Endothelial cell of umbilical vein (primary cell): Measurements from ENCODE around the gene TBCD. TPM values are rescaled to one million over a fixed set of nuclear protein-coding genes. Genes with fewer than 3 reads are reported as not detected.

Source experiments
- BruUV-seq: library from RNA; stranded (reverse); fragments of 400-500 nt; replicated peaks from 2 replicates; lab custom pipeline; 2021; lab: Mats Ljungman, UMichigan
- CTCF ChIA-PET: fragments of 300-600, 350-600 bp; sonication (Branson Sonifier 250); formaldehyde crosslinking; loops from one replicate; lab custom pipeline; 2021; ENCODE audit warnings: antibody characterized with exemption, inconsistent platforms; lab: Charles Lee
- POLR2A ChIA-PET: fragments of 300-600, 350-600 bp; sonication (Branson Sonifier 250); formaldehyde crosslinking; loops from one replicate; lab custom pipeline; 2021; ENCODE audit warnings: antibody characterized with exemption, inconsistent platforms; lab: Charles Lee
- DNase-seq: peaks from one replicate; pipeline ENCODE4 v3.0.0-alpha.2; 2011; ENCODE audit warnings: low read depth, low spot score
- FAIRE-seq: peaks from 2 replicates; lab custom pipeline; 2011; peaks lifted over from hg19 to GRCh38; lab: Jason Lieb, UNC
- H2AFZ ChIP-seq: 2 replicates; pipeline ENCODE4 v1.6.0; 2012; ENCODE audit warnings: low read depth, low read length, control low read depth, inconsistent platforms
- H3K27ac ChIP-seq: 2 replicates; pipeline ENCODE4 v1.5.1; 2011; ENCODE audit warnings: low read depth, mild to moderate bottlenecking, control low read depth, low read length, moderate library complexity; ENCODE audit not compliant: insufficient read depth
- H3K27me3 ChIP-seq, 2 experiments: 2 replicates each; pipeline versions ENCODE4 v1.6.0 to v1.6.1; 2011; ENCODE audit warnings: low read length in 2 of 2, mixed read lengths in 1 of 2; ENCODE audit not compliant: control insufficient read depth in 2 of 2, insufficient read depth in 2 of 2
- H3K36me3 ChIP-seq, 2 experiments: 2 replicates in 1 of 2; 3 replicates in 1 of 2; pipeline ENCODE4 v1.5.1; 2011; ENCODE audit warnings: low read length in 2 of 2, mild to moderate bottlenecking in 1 of 2, moderate library complexity in 1 of 2; ENCODE audit not compliant: control insufficient read depth in 2 of 2, insufficient read depth in 2 of 2; ENCODE audit errors: extremely low read depth in 1 of 2
- H3K4me1 ChIP-seq: 3 replicates; pipeline ENCODE4 v1.5.1; 2011; ENCODE audit warnings: mild to moderate bottlenecking, low read length; ENCODE audit not compliant: control insufficient read depth, insufficient read depth; ENCODE audit errors: extremely low read depth
- H3K4me2 ChIP-seq: 2 replicates; pipeline ENCODE4 v1.6.1; 2011; ENCODE audit warnings: low read length, control low read depth, mixed read lengths; ENCODE audit not compliant: insufficient read depth
- H3K4me3 ChIP-seq, 3 experiments: fragments of 200-600 bp in 1 of 3; sonication (generic), shearing (Covaris generic) in 1 of 3; replicated peaks in 1 of 3; 2 replicates each; pipeline ENCODE4 v1.5.1; 2011 to 2016; ENCODE audit warnings: control low read depth in 3 of 3, low read length in 3 of 3, mild to moderate bottlenecking in 2 of 3, inconsistent platforms in 1 of 3, low read depth in 1 of 3, moderate library complexity in 1 of 3; ENCODE audit not compliant: insufficient read depth in 1 of 3
- H3K79me2 ChIP-seq: 2 replicates; pipeline ENCODE4 v1.6.0; 2012; ENCODE audit warnings: low read length, inconsistent platforms; ENCODE audit not compliant: control insufficient read depth, insufficient read depth
- H3K9ac ChIP-seq: replicated peaks from 2 replicates; pipeline ENCODE3; 2011; ENCODE audit warnings: low read length, control low read depth; ENCODE audit not compliant: insufficient read depth; ENCODE audit errors: extremely low read depth
- H3K9me1 ChIP-seq: replicated peaks from 3 replicates; pipeline ENCODE4 v1.6.0; 2011; ENCODE audit warnings: mild to moderate bottlenecking, low read length; ENCODE audit not compliant: control insufficient read depth, insufficient read depth; ENCODE audit errors: extremely low read depth
- H3K9me3 ChIP-seq: replicated peaks from 2 replicates; pipeline ENCODE4 v1.5.1; 2012; ENCODE audit warnings: low read length, inconsistent platforms; ENCODE audit not compliant: control insufficient read depth, insufficient read depth
- H4K20me1 ChIP-seq: replicated peaks from 2 replicates; pipeline ENCODE3; 2011; ENCODE audit warnings: mild to moderate bottlenecking, low read length; ENCODE audit not compliant: control insufficient read depth, insufficient read depth; ENCODE audit errors: extremely low read depth
- CTCF ChIP-seq, 2 donors: IDR thresholded peaks; 1 replicate in 1 of 2; 2 replicates in 1 of 2; pipeline ENCODE4 v1.5.1; 2011; ENCODE audit warnings: low read length in 2 of 2, mild to moderate bottlenecking in 2 of 2, moderate library complexity in 2 of 2, control low read depth in 1 of 2, inconsistent platforms in 1 of 2, low read depth in 1 of 2; ENCODE audit not compliant: insufficient read depth in 1 of 2; ENCODE audit errors: extremely low read depth in 1 of 2
- EZH2 ChIP-seq: IDR thresholded peaks from 2 replicates; pipeline ENCODE4 v1.6.1; 2012; ENCODE audit warnings: borderline replicate concordance, low read depth, mild to moderate bottlenecking, moderate library complexity, low read length, inconsistent platforms; ENCODE audit not compliant: severe bottlenecking
- FOS ChIP-seq: IDR thresholded peaks from 2 replicates; pipeline ENCODE4 v1.6.1; 2011; ENCODE audit warnings: mild to moderate bottlenecking, low read length, moderate library complexity, borderline replicate concordance; ENCODE audit not compliant: insufficient read depth
- GATA2 ChIP-seq: IDR thresholded peaks from 2 replicates; pipeline ENCODE4 v1.7.0; 2011; ENCODE audit warnings: low read depth, mild to moderate bottlenecking, moderate library complexity, mixed read lengths, low read length; ENCODE audit not compliant: insufficient read length, insufficient read depth
- JUN ChIP-seq: IDR thresholded peaks from 2 replicates; pipeline ENCODE4 v1.6.1; 2011; ENCODE audit warnings: borderline replicate concordance, low read depth; ENCODE audit not compliant: insufficient read length, insufficient read depth
- MAX ChIP-seq: IDR thresholded peaks from 2 replicates; pipeline ENCODE4 v1.6.1; 2011; ENCODE audit not compliant: insufficient read depth, insufficient read length
- MYC ChIP-seq: IDR thresholded peaks from one replicate; pipeline ENCODE4 v1.6.1; 2011; ENCODE audit warnings: mild to moderate bottlenecking, low read depth, low read length
- POLR2A ChIP-seq: IDR thresholded peaks from 2 replicates; pipeline ENCODE4 v1.6.1; 2012; ENCODE audit warnings: low read depth, mild to moderate bottlenecking, control low read depth, low read length
- POLR2AphosphoS5 ChIP-seq: IDR thresholded peaks from 2 replicates; pipeline ENCODE4 v1.6.1; 2012; ENCODE audit warnings: low read depth, mild to moderate bottlenecking, control low read depth, low read length, moderate library complexity; ENCODE audit not compliant: insufficient read depth
- dilution Hi-C: fragments of 300-500 bp; cut with MboI; formaldehyde crosslinking; loops from one replicate; pipeline ENCODE4 v1.15.0; 2019; ENCODE audit warnings: low sequenced_read_pairs; ENCODE audit not compliant: extremely low pct_ligation_motif_present
- intact Hi-C: fragments of 100-400 bp; cut with micrococcal nuclease; formaldehyde crosslinking; loops from one replicate; pipeline ENCODE4 v1.10.0; 2022
- polyA plus RNA-seq, 4 experiments: library from polyadenylated mRNA; depleted of rRNA in 3 of 4; stranded (reverse) in 3 of 4; unstranded in 1 of 4; fragments of >200 nt; gene quantifications; 2 replicates each; pipeline versions ENCODE4 v1.2.1 to v1.2.3, GENCODE V29; 2011 to 2012; ENCODE audit warnings: missing spikeins in 1 of 4
- total RNA-seq: library from RNA; stranded (reverse); gene quantifications from 2 replicates; pipeline ENCODE4 v1.2.3, GENCODE V29; 2021

TBCD gene
- total and polyA plus RNA-seq, 2 donors (not counting 3 experiments of a cell fraction or from before 2014, with no cell fraction given), result 121 to 145 TPM

GRCh38 chr17:82870541-82870940 lies 118.7 kb downstream of the TBCD start:
- H3K27ac ChIP-seq, result peak overlapping the region; percentile 34
- DNase-seq (no peak), FAIRE-seq (no peak)
- H3K4me2 ChIP-seq, result no peak overlapping the region
- H3K79me2 ChIP-seq, result peaks cover 26% of the 10 kb centered on the region
- H3K4me3 ChIP-seq, result no peak overlapping the region
- H2AFZ ChIP-seq, result no peak overlapping the region
- no peak for TF ChIP-seq EZH2
- no peak for TF ChIP-seq GATA2
- TF ChIP-seq JUN, result no peak
- TF ChIP-seq CTCF (IDR thresholded peaks at IDR 0.05; ENCODE audit: extremely low read depth in 1 of 2, insufficient read depth in 1 of 2, low read depth in 1 of 2, low read length in 2 of 2), result no peak
- TF ChIP-seq POLR2AphosphoS5, result no peak
- TF ChIP-seq MYC, result no peak
- TF ChIP-seq MAX, result no peak
- no peak for TF ChIP-seq POLR2A
- TF ChIP-seq FOS, result no peak
- no peaks in the 10 kb centered on the region for H4K20me1 ChIP-seq
- BruUV-seq, result no TSS peak
- H3K27me3 ChIP-seq, result no peaks in the 10 kb centered on the region
- intact Hi-C loops, result no loop called here
- dilution Hi-C loops, result no loop called here
- H3K4me1 ChIP-seq, result peaks cover 21% of the 10 kb centered on the region
- ChIA-PET CTCF (interaction anchor here (1.4 to 1.6 kb wide), 2 partner anchors 14 to 26 kb away, joined by 4 read pairs; no protein-coding TSS in a partner anchor), POLR2A (no interaction called here)
- no peaks in the 10 kb centered on the region for H3K9me1 ChIP-seq
- no peaks in the 10 kb centered on the region for H3K9me3 ChIP-seq
- H3K9ac ChIP-seq, result no peak overlapping the region
- H3K36me3 ChIP-seq, result peaks cover 3 to 13% of the 10 kb centered on the region in 2 experiments
